KBM-7 (cell line): ENCODE data around the gene EME2.
A peak's percentile ranks its signal among the peaks of the same experiment; 100 is the strongest.

Source experiments
- DNase-seq: peaks from one replicate; pipeline ENCODE4 v3.0.0-alpha.2; 2015
- in situ Hi-C: fragments of 300-500 bp; cut with MboI; formaldehyde crosslinking; loops from 2 replicates; pipeline ENCODE4 v1.14.3; 2020; ENCODE audit warnings: low sequenced_read_pairs, low pct_unique_long_range_greater_than_20kb, mixed read lengths

EME2 gene

GRCh38 chr16:1763521-1764511 is 8.8 kb upstream of the EME2 start:
- in situ Hi-C loops = no loop called here
- peak; percentile 23 for DNase-seq

DNA sequence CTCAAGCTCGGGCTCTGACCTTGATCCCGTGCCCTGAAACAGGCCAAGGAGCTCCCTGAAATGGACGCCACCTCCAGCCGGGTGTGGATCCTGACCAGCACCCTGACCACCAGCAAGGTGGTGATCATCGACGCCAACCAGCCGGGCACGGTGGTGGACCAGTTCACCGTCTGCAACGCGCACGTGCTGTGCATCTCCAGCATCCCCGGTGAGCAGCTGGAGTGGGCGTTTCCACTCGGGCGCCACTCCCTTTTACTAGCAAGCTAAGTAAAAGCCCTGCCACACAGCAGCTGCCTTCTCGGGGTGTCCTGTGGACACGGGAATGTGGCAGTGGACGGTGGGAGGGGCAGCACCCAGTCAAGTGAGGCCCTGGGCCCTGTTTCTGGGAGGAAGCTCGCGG is 7.6 kb upstream of the EME2 start:
- in situ Hi-C loops = no loop called here
- DNase-seq = no peak

DNA sequence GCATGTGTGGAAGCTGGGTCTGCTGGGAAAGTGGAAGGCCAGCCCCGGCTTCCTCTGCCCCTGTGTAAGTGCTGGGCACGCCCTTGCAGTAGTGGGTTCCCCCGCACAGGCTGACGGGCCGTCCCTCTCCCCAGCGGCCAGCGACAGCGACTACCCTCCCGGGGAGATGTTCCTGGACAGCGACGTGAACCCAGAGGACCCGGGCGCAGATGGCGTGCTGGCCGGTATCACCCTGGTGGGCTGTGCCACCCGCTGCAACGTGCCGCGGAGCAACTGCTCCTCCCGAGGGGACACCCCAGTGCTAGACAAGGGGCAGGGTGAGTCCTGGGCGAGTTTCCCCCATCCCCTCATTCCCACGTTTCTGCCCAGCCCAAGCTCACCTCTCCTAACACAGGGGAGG is 6.8 kb upstream of the EME2 start:
- in situ Hi-C loops = no loop called here
- DNase-seq = no peak

GRCh38 chr16:1766231-1766630 is 6.4 kb upstream of the EME2 start:
- in situ Hi-C loops = no loop called here
- no peak for DNase-seq

- in situ Hi-C loops = no loop called here
- DNase-seq = no peak
Observed at GRCh38 chr16:1766701-1767100, 5.9 kb upstream of the EME2 start.

DNA sequence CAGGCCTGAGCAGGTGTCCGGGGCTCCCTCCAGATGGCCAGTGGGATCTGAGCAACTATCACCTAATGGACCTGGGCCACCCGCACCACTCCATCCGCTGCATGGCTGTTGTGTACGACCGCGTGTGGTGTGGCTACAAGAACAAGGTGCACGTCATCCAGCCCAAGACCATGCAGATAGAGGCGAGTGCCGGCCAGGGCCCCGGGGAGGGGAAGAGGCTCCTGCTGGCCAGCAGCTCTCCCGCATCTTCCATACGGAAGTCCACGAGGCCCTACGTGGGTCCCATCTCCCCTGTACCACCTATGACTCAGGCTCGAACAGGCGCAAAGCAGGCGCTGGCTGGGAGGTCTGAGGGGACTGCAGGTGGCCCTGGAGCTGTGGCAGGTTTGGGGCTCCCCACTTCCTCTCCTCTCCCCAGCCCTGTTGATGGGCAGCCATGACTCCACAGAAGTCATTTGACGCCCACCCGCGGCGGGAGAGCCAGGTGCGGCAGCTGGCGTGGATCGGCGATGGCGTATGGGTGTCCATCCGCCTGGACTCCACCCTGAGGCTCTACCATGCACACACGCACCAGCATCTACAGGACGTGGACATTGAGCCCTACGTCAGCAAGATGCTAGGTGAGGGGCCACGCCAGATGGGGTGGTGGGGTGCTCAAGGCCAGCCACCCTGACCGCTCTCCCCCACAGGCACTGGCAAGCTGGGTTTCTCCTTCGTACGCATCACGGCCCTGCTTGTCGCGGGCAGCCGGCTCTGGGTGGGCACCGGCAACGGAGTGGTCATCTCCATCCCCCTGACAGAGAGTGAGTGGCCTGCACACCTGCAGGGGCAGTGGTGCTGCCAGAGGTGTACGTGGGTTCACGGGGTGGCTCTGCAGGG is 5.3 kb upstream of the EME2 start:
- in situ Hi-C loops = no loop called here

GRCh38 chr16:1768061-1768766 is 4.4 kb upstream of the EME2 start:
- in situ Hi-C loops = no loop called here
- no peak for DNase-seq

More for the DNA sequence above, 5.3 kb upstream of the EME2 start:
- no peak for DNase-seq

DNA sequence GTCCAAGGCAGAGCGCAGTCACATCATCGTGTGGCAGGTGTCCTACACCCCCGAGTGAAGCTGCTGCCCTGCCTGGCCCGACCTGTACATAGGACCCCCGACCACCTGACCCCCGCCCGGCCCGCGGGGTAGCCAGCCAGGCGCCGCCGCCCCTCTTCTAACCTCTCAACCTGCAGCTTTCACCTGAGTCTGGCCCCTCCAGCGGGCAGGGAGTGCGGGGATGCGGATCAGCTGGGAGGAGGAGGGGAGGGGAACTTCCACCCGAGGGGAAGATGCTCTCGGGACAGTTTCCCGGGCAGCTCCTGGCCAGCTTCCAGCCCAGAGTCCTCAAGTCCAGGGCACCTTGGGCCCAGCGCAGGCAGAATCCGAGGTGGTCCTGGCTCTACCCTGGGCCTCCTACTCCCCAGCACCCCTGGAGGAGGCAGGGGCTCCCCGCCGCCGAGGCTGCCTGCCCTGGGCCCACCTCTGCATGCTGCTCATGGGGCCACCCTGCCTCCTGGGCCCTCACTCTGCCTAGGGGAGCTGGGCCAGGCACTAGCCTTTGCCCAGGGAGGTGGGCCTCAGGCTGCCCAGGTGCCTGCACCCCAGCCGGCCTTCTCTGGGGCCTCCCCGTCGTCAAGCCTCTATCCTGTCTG is 3.7 kb upstream of the EME2 start:
- no peak for DNase-seq
- in situ Hi-C loops = no loop called here

DNA sequence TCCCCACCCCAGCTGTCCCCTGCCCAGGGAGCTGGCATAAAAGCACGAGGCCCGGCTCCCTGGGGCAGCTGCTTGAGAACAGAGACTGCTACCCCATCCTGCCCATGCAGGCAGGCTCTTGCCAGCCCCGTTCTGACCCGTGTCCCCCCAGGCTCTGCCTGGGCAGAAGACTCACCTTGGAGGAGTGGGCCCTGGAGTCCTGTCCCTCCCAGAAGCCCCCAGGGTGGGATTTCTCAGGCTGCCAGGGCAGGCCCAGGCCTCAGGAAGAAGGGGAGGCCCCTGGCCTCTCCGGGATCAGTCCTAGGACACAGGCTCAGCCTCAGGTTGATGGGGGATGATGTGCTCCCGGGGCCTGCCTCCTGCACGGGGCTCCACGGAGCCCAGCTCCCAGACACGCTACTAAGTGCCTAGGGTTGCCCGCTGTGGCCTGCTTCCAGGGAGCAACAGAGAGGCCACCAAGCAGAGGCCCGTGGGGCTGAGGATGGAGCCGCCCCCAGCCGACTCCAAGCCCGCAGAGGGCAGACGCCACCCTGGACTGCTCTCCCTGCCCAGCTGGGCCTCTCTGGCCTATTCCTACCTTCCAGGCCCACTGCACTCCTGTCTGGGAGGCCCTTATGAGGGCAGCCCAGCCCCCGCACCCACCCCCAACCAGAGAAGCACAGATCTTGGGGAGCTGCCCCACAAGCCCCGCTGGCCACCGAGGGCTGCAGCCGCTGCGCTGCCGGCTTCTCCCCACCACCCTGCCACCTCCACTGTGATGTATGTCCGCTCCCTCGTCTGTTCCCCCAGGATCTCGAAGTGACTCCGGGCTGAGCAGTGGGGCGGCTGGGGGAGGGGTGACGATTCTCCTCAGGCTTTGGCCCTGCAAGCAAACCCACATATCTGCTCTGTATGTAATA is 3.0 kb upstream of the EME2 start:
- no peak for DNase-seq
- in situ Hi-C loops = no loop called here

GRCh38 chr16:1770328-1771187 is 2.1 kb upstream of the EME2 start:
- in situ Hi-C loops = no loop called here
- DNase-seq = no peak

DNA sequence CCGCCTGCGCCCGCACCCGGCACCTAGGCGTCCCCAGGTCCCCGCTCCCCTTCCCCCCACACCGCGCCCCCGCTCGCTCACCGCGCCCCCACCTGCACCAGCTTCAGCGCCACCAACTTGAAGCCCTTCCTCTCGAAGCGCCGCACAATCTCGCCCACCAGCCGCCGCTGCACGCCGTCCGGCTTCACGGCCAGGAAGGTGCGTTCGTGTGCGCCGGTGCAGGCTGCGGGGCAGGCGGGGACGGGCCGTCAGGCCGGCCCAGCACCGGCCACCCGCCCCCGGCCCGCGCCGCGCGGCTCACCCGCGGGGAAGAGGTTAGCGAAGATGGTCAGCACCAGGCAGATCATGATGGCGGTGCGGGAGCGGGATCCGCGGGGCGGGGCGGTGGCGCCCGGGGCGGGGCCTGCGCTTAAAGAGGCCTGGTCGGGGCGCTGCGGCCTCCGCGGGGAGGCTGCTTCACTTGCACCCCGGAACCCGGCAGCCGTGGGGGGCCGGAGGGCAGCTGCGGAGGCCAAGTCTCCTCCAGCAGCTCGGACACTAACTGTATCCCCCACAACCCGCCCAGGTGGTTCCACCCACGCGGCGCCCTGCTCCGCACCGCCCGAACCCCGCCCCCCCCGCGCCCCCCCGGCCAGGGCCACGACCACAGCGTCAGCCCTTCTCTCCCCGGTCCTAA is 1.3 kb upstream of the EME2 start, which contains the start of gene NME3:
TSS of gene NME3 (minus strand) at position 356 of the 676 bp plus-strand sequence. CDS start at position 347, 9 bp downstream.
- in situ Hi-C loops = no loop called here
- peak; percentile 19 for DNase-seq

GRCh38 chr16:1771864-1772361 is 697 bp upstream of the EME2 start:
- in situ Hi-C loops = no loop called here
- peak; percentile 41 for DNase-seq

- DNase-seq = peak; percentile 78
- in situ Hi-C loops = no loop called here
Observed at GRCh38 chr16:1772908-1773702, 495 bp downstream of the EME2 start, which contains the start of gene MRPS34. MRPS34 (minus strand) TSS chr16:1773134; CDS start chr16:1773119, 15 bp downstream.

- DNase-seq = peak; percentile 48
- in situ Hi-C loops = no loop called here
Observed at GRCh38 chr16:1773703-1774447, 1.3 kb downstream of the EME2 start.

- no peak for DNase-seq
- in situ Hi-C loops = no loop called here
Observed at GRCh38 chr16:1774448-1774780, 1.8 kb downstream of the EME2 start.
